ENCODE results near the gene KCTD19.

The KCTD19 gene

DNA sequence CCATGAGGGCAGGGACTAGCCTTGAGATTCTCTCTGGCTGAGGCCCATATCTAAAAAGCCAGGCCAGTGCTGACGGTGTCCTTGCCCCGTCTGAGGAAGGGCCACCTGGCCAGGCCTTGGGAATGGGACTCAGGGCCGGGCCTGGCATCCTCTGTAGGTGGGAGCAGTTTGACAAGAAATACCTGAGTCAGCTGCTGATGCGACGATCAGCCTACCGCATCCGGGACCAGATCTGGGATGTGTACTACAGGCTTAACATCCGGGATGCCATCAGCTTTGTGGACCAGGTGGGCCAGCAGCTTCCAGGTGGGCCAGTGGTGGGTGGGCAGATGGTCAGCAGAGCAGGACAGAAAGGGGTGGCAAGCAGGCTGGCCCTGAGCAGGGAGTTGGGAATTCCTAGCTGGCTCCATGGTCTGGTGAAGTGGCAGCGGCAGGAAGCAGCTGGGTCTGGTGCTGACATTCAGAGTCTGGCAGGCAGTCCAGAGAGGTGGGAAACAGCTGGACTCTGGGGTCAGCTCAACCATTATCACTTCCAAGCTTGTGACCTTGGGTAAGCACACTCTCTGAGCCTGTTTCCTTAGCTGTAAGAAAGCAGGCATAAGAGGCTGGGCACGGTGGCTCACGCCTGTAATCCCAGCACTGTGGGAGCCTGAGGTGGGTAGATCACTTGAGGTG lies 68.2 kb downstream of the KCTD19 start:
- DNase-seq (ENCODE audit: low spot score) = no peak

DNA sequence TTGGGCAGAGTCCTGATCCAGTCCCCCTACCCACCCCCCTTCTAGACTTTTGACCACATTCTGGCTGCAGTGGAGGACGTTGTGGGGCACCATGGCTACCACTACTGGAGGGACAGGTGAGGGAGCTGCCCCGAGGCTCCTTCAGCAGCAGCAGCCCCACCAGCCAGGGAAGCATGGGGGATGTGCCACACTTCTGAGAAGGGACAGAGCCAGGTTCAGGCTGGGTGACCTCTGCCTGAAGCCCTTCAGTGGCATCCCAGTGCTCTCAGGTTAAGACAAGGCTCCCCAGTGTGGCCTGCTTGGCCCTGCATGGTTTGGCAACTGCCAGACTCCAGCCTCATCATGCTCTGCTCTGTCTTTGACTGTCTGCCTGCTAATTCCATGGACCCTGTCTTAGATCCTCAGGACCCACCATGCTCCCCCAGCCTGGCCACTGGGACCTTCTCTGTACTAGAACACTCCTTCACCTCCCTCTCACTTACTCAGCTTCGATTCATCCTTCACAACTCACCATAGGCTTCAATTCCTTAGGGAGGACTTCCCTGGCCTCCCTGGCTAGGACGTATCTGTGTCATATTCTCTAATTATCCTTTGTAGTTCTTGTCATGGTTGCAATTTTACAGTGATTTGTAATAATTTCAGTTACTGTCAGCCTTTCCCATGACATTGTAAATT lies 68.9 kb downstream of the KCTD19 start:
- DNase-seq (ENCODE audit: low spot score) = no peak

DNA sequence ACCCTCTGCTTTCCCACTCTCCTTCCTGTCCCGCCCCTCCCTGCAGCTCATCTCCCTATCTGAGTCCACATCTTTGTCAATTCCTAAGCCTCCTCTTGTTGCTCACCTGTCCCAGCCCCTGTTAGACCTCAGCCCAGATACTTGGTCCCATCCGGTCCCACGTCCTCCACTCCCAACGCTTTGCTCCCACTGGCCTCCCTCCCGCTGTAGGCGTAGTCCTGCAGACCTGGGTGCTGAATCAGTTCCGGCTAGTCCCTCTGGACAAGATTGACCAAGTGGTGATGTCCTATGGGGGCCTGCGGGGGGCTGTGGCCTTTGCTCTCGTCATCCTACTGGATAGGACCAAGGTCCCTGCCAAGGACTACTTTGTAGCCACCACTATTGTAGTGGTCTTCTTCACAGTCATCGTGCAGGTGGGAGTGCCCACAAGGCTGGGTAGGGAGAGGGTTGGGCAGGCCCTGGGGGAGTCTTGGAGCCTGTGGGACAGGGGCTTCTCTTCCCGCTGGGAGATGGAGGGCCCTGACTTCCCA lies 69.8 kb downstream of the KCTD19 start:
- DNase-seq (ENCODE audit: low spot score) = no peak

DNA sequence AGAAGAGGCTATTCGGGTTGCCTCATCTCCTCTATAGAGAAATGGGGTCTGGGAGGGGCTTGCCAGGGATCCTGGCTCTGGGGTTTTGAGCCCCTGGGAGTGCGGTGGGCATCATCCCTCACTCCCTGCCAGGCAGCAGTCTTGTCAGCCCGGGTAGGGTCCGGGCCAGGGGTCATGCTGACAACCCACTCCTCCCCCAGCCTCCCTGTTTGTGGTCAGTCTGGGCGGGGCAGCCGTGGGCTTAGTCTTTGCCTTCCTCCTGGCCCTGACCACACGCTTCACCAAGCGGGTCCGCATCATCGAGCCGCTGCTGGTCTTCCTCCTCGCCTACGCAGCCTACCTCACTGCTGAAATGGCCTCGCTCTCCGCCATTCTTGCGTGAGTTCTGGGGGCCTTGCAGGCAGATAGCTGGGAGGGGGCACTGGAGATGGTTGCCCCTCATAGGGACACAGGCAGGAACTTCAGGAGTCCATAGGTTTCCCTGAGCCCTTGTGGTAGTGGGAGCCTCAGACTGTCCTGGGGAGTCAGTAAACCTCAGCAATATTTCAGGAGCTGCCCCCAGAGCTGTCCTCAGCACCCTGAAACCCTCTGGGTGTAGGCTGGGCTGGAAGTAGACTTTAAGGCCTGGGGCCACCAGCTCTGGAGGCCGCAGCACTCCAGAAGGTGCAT lies 70.9 kb downstream of the KCTD19 start:
- DNase-seq (ENCODE audit: low spot score) = no peak

DNA sequence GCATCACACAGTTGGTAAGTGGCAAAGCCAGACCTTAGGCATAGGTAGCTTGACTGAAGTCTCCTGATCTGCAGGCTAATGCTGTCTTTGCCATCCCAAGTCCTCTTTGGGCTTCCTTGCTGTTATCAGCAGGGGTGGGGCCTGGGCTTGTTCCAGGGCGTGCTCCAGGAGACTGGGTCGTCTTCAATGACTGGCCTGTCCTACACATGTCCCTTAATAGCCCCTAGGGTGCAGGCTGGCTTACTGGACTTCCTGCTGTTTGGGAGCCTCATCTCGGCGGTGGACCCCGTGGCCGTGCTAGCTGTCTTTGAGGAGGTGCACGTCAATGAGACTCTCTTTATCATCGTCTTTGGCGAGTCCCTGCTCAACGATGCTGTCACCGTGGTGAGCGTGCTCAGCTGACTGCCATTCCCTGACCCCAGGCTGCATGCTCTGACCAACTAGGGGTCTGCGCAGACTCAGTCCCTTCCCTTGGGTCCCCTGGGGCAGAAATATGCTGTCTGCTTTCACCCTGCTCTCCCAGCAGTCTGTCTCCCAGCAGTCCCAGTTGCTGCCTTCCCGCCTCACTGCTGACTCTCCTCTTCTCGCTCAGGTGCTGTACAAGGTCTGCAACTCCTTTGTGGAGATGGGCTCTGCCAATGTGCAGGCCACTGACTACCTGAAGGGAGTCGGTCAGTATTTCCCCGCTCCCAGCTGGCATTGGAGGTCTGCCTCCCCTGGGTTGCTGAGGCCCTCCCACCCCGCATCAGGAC lies 71.6 kb downstream of the KCTD19 start:
- DNase-seq (ENCODE audit: low spot score) = no peak

DNA sequence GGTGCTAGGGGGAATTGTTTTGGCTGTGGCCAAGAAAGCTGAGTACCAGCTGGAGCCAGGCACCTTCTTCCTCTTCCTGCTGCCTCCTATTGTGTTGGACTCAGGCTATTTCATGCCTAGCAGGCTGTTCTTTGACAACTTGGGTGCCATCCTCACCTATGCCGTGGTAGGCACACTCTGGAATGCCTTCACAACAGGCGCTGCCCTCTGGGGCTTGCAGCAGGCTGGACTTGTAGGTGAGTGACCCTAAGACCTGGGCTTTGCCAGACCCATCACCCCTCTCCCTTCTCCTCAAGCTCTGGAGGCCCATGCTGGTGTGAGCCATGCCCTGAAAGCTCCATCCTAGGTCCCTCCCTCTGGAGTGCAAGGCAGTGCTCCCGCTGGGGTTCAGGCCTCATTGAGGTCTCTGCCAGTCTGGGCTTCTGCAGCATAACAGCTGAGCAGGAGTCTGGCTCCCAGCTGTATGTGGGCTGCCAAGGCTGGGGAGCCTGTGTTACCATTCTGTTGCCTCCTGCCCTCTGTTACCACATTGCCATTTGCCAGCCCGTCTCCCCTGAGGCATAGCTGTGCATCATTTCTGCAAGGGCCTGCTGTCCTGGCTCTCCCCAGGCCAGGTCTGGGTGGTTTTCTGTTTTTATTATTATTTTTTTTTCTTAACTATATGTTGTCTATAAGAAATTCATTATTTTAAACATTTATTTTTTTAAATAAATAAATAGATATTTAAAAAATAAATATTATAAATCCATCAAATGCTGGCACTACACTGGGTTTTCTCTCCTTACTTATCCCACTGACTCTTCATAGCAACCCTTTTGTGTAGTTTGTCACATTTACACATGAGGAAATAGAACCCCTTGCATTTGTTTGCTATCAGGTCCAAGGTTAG lies 73.7 kb downstream of the KCTD19 start:
- no peak for DNase-seq (ENCODE audit: low spot score)

DNA sequence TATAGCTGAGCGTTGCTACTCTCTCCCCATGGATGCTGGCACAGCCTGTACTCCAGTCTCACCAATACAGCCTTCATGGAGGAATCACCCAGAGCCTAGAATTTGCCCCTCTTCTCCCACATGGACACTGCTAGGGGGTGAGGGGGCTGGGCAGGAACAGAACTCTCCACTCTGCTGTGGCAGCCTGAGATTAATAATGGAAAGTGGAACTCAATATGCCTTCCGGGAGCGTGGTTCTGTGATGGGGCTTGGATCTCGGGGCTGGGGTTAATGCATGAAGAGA lies 76.6 kb downstream of the KCTD19 start:
- DNase-seq (ENCODE audit: low spot score) = no peak

DNA sequence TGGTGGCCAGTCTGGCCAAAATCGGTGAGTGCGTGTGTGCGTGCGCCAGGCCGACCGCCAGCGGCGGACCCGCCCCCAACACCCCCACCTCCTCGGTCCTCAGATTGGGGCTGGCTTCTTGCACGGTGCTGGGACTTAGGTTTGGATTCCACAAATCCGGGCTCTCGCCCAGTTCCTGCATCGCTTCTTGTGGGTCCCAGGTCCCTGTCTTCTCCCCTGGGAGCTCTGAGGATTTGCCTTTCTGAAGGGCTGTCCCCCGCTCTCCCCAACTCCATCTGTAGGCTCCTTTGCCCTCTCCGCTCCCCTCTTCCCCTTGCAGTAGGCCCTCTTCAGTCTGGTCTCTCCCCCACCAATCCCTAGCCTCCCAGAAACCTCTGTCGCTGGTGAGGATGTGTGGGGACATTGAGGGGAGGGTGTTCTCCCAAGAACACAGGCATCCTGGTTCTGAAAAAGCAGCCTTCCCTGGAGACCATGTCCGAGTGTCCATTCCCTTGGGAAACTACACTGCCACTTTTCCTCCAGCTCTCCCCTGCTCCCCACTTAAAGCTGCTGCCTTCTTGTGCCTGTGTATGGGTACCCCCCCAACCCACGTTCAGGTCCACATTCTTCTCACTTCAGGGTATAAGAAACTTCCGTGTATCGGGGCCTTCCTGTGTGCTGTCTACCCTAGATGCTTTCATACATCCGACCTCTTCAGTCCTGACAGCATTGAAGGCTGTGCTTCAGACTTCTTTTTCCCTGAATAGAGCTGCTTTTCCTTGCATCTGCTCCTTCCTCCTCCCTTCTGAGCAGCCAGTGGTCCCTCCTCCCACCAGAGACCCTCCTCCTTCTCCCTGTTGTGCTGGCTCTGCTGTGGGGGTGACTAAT lies 77.1 kb downstream of the KCTD19 start:
- DNase-seq (ENCODE audit: low spot score) = peak; percentile 27

DNA sequence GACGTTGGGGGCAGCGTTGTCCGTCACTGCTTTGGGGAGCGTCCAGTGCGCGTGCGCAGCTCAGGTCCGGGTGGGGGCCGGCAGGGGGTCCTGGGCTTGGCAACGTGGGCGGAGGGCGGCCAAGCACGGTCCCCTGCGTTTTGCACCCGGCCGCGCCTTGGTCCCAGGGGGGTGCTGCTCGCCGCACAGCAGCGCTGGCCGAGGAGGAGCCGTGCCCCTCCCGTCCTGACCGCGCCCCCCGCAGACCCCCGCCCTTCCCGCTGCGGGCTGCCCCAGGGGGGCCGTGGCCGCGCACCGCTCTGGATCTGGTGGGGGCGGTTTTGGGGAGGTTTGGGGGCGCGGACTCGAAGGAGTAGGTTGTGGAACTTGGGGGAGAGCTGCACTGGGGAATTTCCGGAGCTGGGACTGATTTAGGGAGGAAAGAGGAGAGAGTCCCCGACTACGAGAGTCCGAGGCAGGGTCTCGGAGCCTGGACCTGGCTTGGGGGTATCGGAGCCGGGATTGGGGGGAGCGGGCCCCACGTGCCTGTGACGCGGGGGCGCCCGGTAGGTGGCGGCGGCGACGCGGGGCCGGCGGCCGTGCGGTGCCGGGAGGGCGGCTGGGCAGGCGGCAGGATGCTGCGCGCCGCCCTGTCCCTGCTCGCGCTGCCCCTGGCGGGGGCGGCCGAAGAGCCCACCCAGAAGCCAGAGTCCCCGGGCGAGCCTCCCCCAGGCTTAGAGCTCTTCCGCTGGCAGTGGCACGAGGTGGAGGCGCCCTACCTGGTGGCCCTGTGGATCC lies 78.0 kb downstream of the KCTD19 start, which contains the start of gene SLC9A5:
SLC9A5 (plus strand) TSS at position 579 of the 777 bp plus-strand sequence; CDS start at position 615, 36 bp downstream.
- DNase-seq (ENCODE audit: low spot score) = peak; percentile 62

DNA sequence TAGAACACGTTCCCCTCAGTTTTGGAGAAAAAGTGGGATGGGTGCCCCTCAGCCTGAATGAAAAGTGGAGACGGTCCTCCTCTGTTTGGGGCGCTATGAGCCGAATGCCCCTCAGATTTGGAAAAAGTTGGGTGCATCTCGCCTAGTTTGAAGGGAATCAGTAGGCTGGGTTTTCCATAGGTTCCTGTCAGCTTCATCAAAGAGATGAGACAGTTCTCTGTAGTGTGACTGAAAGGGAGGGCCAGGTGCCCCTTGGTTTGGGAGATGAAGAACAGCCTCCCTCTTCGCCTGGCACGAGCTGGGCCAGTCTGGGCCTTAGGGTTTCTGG lies 78.5 kb downstream of the KCTD19 start:
- DNase-seq (ENCODE audit: low spot score) = no peak

DNA sequence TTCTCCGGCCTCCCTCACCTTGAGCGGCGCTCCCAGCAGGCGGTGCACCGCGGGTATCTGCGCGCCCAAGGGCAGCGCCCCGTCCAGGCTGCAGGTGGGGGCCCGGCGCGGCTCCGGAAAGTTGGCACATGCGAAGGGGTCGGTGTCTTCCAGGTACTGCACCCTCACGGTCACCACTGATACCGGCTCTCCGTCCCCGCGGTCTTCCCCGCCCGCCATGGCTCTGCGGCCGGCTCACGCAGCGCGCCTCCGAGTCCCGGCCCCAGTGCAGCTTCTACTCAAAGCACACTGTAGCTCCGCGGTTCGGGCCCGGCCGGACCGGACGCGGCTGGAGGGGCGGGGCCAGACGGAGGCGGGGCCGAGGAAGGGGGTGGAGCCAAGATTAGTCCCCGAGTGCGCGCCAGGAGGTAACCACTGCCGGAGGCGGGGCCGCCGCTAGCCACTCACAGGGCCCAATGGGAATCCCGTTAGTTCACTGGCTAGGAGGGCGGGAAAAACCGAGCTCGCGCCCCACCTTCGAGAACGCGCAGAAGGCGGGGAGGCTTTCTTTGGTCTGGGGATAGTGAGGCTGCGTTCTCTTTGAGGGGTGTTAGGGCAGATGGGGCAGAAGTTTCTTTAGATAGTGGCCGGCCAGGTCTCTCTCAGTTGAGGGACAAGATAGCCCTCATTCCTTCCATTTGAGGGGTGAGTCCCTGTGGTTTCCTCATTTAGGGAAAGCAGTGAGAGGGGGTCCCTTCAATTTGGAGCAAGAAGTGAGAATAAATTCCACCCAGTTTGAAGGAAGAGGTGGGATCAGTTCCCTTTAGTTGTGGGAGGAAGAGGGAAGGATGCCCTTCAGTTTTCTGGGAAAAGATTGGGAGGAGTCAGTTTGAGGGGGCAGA lies 79.1 kb downstream of the KCTD19 start, which contains the start of gene FHOD1:
FHOD1 (minus strand) TSS at position 290 of the 881 bp plus-strand sequence; CDS start at position 219, 71 bp downstream.
- DNase-seq (ENCODE audit: low spot score) = peak; percentile 96

DNA sequence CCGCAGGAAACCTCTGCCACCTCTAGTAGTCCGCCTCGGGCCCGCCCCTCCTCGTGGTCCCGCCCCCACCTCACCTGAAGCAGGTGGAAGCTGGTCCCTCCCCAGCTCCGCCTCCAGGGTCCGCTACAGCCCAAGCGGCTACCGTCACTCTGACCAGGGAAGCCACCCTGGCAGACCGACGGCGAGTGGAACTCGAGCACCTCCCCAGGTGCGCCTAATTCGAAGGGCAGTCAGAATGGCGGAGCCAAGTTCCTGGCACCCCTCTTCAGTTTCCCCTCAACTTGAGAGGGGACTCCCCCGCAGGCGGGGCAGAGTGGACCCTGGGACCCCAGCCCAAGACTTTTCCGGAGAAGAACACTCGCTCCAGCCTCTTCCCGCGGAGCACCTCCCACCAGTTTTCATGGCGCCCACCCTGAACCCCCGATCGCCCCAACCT lies 79.8 kb downstream of the KCTD19 start:
- DNase-seq (ENCODE audit: low spot score) = no peak

DNA sequence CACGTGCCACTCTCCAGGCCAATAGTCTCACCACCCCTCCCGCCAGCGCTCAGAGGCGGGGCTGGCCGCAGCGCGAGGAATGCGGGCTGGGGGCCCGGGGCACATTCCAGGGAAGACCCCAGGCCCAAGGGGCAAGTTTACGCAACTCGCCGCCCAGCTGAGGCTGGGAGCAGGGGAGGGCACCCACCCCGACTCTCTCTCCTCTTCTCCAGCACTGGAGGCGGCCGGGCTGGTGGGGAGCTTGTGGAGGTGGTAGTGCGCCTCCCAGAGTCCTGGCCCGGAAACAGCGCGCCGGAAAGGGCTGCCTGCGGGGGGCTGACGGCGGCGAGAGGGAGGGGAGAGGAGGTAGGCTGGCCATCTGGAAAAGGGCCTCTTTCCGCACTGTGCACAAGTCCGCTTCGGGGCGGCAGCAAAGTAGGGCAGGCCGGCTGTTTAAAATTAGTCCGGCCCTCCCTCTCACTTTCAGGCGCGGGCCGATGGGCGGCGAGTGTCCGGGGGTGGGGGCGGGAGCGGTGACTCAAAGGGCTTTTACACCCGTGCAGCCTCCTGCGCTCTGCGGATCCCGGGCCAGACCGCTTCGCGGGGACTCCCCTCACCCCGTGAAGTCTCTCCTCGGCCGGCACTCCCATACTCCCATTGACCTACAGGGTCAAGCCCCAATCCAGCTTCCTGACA lies 80.3 kb downstream of the KCTD19 start:
- peak; percentile 72 for DNase-seq (ENCODE audit: low spot score)

DNA sequence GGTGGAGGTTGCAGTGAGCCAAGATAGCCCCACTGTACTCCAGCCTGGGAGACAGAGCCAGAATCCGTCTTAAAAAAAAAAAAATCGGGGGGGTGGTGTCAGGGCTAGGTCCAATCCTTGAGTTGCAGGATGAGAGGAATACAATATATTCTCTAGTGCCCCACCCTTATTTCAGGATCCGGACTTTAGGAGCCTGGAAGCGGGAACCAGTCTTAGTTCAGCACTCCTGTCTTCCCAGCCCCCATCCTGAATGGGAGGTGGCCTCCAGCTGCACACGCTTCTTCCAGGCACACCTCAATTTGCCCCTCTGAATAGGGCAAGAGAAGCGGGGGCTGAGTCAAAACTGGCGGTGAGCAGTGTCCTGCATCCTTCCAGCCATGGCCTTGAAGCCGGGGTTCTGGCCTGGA lies 80.9 kb downstream of the KCTD19 start:
- DNase-seq (ENCODE audit: low spot score) = no peak

DNA sequence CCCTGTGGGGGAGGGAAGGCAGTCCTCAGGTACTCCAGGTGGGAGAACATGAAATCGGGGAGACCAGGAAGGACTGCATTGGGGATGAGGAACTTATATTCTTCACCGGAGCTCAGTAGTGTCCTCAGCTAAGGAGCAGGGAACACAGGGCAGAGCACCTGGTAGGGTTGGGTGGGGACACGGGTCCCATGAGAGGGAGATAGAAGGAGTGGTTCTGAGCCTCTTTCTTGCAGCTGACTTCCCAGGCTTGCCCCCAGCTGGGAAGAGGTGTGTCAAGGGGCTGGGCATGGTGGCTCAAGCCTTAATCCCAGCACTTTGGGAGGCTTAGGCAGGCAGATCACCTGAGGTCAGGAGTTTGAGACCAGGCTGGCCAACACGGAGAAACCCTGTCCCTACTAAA lies 81.4 kb downstream of the KCTD19 start:
- DNase-seq (ENCODE audit: low spot score) = no peak

DNA sequence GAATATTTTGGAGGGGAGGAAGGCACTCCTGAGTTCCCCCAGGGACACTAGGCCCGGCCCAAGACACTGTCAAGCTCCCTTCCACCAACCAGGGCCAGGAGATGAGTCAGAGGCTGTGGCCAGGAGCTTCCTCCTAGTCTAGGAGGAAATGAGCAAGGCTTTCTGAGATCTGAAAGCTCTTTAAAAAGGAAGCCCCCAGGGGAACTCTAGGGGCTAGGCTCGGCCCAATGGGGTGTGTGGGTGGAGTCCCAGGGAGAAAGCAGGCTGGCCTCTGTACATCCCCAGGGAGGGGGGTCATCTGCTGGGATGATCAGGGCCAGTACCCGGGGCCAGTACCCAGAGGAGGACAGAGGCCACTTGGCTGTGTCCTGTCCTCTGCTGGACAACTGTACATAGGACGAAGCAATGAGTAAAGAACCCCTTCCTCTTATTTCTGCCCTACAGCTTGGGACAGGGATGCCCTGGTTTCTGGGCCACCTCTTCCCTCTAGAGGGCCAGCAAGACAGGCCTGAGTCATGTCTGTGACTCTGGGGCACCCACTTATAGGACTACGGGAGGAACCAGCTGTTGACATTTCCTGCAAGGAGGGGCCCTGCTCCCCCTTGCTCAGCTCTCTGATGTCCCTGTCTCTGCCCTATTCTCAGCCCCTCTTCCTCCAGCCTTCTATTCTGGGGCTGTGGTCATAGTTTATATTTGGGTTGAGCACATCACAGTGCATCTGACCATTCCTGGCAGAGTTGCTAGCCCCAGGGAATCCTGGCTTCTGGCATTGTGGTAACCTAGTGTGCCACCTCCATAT lies 82.0 kb downstream of the KCTD19 start:
- DNase-seq (ENCODE audit: low spot score) = peak; percentile 80

DNA sequence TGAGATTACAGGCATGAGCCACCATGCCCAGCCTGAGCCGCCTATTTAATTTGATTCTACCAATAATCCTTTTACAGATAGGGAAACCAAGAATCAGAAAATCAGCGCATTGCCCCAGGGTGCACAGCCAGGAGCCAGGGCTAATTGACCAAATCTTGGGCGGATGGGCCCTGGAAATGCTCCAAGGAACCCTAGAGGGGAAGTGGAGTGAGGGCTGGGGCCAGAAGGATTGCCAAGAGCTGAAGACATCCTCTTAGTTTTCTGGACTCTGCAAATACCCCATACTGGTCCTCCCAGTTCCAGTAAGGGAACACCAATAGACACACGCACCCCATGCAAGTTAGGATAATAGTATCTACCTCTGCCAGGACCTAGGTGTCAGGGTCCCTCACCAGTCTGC lies 83.1 kb downstream of the KCTD19 start:
- no peak for DNase-seq (ENCODE audit: low spot score)

Measured in AG20443 (cell line).